ENCODE measurements around the gene NMNAT2.

GRCh38 chr1:183285256-183285655 is 132.9 kb downstream of the NMNAT2 start:
- no peak for TF ChIP-seq BHLHE40 (IDR thresholded peaks at IDR 0.05; ENCODE audit: borderline replicate concordance in 1 of 2, low read depth in 2 of 2, low read length in 1 of 2)
- no peak for TF ChIP-seq NFYB (IDR thresholded peaks at IDR 0.05; ENCODE audit: insufficient read depth, low read depth, low read length)
- no peak for TF ChIP-seq MEF2A (IDR thresholded peaks at IDR 0.05; ENCODE audit: insufficient read depth, low read depth, low read length)
- no peak for TF ChIP-seq ZBED1 (IDR thresholded peaks at IDR 0.05; ENCODE audit: borderline replicate concordance)
- TF ChIP-seq CEBPZ (IDR thresholded peaks at IDR 0.05; ENCODE audit: low read depth, low read length): no peak
- TF ChIP-seq POLR2AphosphoS5 (IDR thresholded peaks at IDR 0.05; ENCODE audit: low read length): no peak

Data from GM12878 (cell line).